ENCODE measurements around the gene FMNL2. TPM values are rescaled to one million over a fixed set of nuclear protein-coding genes. Genes with fewer than 3 reads are reported as not detected.

The FMNL2 gene
- total and polyA plus RNA-seq, 2 of the 4 experiments (the other 2 are of a cell fraction): 10.9 to 11.4 TPM

GRCh38 chr2:152564754-152565551, 230.0 kb downstream of the FMNL2 start (continued):
- no peak for TF ChIP-seq POLR2A (IDR thresholded peaks at IDR 0.05; ENCODE audit: low read depth, low read length)

- H3K4me2 ChIP-seq (ENCODE audit: low read depth, low read length): no peak overlapping the region
- no peak overlapping the region for H2BK5ac ChIP-seq (ENCODE audit: low read depth, low read length, poor library complexity, severe bottlenecking)
- no peak overlapping the region for H4K5ac ChIP-seq (ENCODE audit: low read depth, low read length)
- dilution Hi-C loops (cut with HindIII; ENCODE audit: low sequenced_read_pairs, unreplicated experiment): no loop called here
- in situ Hi-C loops (cut with MboI; ENCODE audit: low sequenced_read_pairs): no loop called here
- WGBS, 2 experiments (ENCODE audit: extremely low coverage in 2 of 2, insufficient read length in 1 of 2): 40% methylated on average over 1 of the region's 9 CpGs; no CpG with 5 or more reads in 1 of the 2 experiments
- no peak overlapping the region for H2BK15ac ChIP-seq (ENCODE audit: low read depth, low read length)
- intact Hi-C loops (cut with micrococcal nuclease): loop anchor here (5.0 kb wide), 1 partner anchor 699 kb away; no protein-coding TSS in a partner anchor
- H3K56ac ChIP-seq (ENCODE audit: extremely low read depth, insufficient read depth, low read length): no peak overlapping the region
- H3K27me3 ChIP-seq (ENCODE audit: control insufficient read depth, insufficient read depth, low read length): no peaks in the 10 kb centered on the region
- no peak overlapping the region for H2BK120ac ChIP-seq (ENCODE audit: low read depth, low read length)
- no peak for TF ChIP-seq SMC3 (IDR thresholded peaks at IDR 0.05; ENCODE audit: low read depth, low read length)
- no peak for TF ChIP-seq CTCF (conservative IDR thresholded peaks at IDR 0.05; ENCODE audit: low read depth, low read length)
- TF ChIP-seq CHD1 (IDR thresholded peaks at IDR 0.05; ENCODE audit: low read depth, low read length): no peak
- no peak for TF ChIP-seq BHLHE40 (IDR thresholded peaks at IDR 0.05; ENCODE audit: low read depth, low read length)
- TF ChIP-seq MXI1 (IDR thresholded peaks at IDR 0.05; ENCODE audit: borderline replicate concordance, low read depth, low read length): no peak
- no peak for TF ChIP-seq NFE2L2 (IDR thresholded peaks at IDR 0.05; ENCODE audit: low read depth, low read length)
- no peak for TF ChIP-seq RCOR1 (IDR thresholded peaks at IDR 0.05; ENCODE audit: insufficient replicate concordance, low read length)
- no peak for TF ChIP-seq FOS (IDR thresholded peaks at IDR 0.05; ENCODE audit: low read depth, low read length)
- H3K4ac ChIP-seq (ENCODE audit: low read depth, low read length): no peak overlapping the region
- no peak overlapping the region for H4K8ac ChIP-seq (ENCODE audit: low read depth in 2 of 2, low read length in 2 of 2)
- ChIA-PET CTCF (interaction anchor here (0.6 kb wide), 1 partner anchor 91 kb away, joined by 4 read pairs; no protein-coding TSS in a partner anchor), POLR2A (ENCODE audit: unreplicated experiment) (no interaction called here)
- H3K36me3 ChIP-seq (ENCODE audit: control insufficient read depth, insufficient read depth, low read length): no peaks in the 10 kb centered on the region; the same call in 1 of the 2 replicates
- H3K4me1 ChIP-seq (ENCODE audit: control insufficient read depth, insufficient read depth, low read length): peaks cover 7% of the 10 kb centered on the region; the same call in 1 of the 2 replicates
- no peak overlapping the region for H3K14ac ChIP-seq (replicated peaks; ENCODE audit: low read depth, low read length)
- no peaks in the 10 kb centered on the region for H4K20me1 ChIP-seq (ENCODE audit: insufficient read depth, low read length)
- no peak for DNase-seq
- H3K79me1 ChIP-seq (ENCODE audit: low read depth in 1 of 2, low read length in 2 of 2): 0 out of 4 replicates have a peak, but pooled peaks cover 2 to 6% of the 10 kb centered on the region in 2 experiments
- no peak overlapping the region for H3K23ac ChIP-seq (ENCODE audit: low read depth, low read length)
- H3K18ac ChIP-seq (ENCODE audit: low read depth, low read length): no peak overlapping the region
- peaks cover 3% of the 10 kb centered on the region; the same call in 1 of the 2 replicates for H3K9me1 ChIP-seq (ENCODE audit: insufficient read depth, low read length)
- no peak for ATAC-seq (ENCODE audit: low read depth)
- H2AK9ac ChIP-seq (replicated peaks; ENCODE audit: low read depth, low read length, poor library complexity): no peak overlapping the region
- no peak overlapping the region for H4K91ac ChIP-seq (ENCODE audit: insufficient read depth, low read depth, low read length)
- no peak overlapping the region for H3K9ac ChIP-seq (ENCODE audit: low read depth, low read length)
- no TSS peak for BruUV-seq (replicated peaks)
- no peak overlapping the region for H3K4me3 ChIP-seq (ENCODE audit: insufficient read depth, low read depth, low read length)
- H2BK20ac ChIP-seq (ENCODE audit: low read depth, low read length): no peak overlapping the region
- H3K9me3 ChIP-seq (ENCODE audit: control insufficient read depth, insufficient read depth, low read length): no peaks in the 10 kb centered on the region
- H3K27ac ChIP-seq (ENCODE audit: insufficient read depth, low read length): no peak overlapping the region
- no peak overlapping the region for H2AFZ ChIP-seq (replicated peaks; ENCODE audit: low read length, poor library complexity)
- H2AK5ac ChIP-seq (ENCODE audit: low read depth, low read length): no peak overlapping the region
These were observed 231.1 kb downstream of the FMNL2 start for GRCh38 chr2:152565884-152566727.

Data from IMR-90 (cell line).